ENCODE results near the gene IQGAP3.

Gene IQGAP3

DNA sequence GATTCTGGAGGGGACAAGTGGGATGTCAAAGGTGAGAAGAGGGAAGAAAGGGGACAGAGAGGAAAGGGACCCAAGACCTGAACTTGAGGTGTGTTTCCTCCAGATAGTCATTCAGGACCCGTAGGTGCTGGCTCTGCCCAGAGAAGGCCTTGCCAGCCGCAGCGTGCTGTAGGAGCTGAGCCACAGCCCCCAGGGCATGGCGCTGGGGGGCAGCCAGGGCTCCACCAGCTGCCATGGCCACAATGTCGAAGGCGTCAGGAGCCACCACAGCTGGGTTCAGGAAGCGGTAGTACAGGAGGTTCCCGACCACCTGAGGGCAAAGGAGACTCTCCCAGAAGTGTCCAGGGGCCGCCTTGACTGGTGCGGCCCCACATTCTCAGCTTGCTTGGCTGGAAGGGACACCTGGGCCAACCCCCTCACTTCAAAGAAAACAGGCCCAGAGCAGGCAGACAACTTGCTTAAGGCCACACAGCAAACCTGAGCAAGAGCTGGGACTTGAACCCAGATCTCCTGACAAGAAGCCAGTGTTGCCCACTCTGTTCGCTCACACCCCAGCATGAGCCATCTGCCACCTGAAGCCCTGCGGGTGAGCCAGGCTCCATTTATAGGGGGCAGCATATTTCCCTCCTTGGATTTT is 37.8 kb downstream of the IQGAP3 start:
- FAIRE-seq: no peak

DNA sequence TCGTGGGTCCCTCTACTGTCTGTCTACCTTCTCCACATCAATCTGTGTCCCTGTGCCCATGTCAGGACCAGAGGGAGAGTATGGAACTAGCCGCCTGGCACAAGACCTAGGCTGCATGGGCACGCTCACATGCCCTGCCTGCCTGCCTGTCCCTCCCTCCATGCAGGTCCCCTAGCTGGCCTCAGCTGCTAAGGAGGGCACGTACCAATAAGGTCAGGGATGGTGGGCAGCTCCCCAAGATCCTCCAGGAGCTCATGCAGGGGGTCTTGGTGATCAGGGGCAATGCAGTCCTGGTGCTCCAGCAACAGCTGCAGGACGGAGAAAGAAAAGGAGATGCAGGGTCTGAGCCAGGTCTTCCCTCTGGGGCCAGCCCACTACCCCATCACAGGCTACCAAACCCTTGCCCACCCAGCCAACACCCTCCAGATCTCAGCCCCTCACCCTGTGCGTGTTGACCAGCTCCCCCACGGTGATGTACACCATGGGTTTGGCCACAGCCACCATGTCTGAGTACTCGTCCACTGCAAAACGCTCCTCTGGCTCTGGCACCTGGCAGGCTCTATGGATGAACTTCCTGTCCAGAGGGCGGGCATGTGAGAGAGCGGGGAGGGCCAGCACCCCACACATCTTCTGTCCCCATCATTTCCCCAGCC is 38.7 kb downstream of the IQGAP3 start:
- no peak for FAIRE-seq

DNA sequence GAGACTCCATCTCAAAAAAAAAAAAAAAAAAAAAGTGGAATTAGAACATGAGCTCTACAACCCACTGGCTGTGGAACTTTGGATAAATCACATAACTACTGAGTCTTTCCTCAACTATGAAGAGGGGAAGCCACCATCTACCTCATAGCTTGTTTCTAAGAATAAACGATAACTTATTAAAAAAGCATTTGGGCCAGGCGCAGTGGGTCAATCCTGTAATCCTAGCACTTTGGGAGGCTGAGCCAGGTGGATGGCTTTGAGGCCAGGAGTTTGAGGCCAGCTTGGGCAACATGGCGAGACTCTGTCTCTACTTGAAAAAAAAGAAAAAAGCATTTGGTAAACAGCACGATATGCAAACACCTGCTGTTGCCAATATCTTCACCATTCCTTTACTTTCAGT is 40.0 kb downstream of the IQGAP3 start:
- no peak for FAIRE-seq

DNA sequence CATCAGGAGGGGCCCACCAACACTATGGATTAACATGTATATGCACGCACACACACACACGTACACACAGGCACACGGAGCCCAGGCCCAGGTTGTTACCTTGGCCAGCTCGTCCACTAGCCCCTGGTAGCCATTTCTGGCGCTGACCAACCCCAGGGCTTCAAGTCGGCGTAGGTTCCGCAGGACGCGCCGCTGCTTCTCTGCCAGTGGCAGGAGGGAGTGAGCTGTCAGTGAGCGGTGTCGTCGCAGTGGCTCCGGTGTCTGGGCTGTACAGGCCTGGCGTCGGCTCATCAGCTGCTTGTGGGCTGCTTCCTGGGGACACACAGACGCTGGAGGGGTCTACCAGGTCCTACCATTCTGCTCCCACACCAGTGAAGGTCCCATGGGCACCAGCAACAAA is 42.4 kb downstream of the IQGAP3 start:
- FAIRE-seq: no peak

DNA sequence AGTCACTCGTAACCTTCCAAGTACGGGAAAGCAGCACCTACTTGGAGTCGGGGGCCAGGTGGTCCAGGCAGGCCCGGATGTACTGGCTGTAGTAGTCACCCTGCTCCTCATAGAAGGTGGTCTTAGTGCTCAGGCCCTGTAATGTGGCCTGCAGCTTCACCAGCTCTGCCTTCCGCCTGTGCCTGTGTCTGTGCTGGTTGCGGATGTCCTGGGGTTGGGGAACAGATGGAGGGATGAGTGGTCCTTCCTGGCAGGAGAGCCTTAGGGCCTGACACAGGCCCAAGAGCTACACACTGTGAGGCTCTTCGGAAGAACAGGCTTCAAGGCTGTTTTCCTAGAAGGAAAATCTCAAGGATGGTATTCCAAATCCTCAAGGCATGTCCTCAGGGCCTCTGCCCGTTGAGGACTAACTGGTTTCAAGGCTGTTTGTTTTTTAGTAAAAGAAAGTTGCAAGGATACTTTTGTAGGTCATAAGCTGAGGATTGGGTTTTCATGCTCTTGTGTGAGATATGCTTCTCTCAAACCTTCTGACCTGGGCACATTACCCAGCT is 43.4 kb downstream of the IQGAP3 start:
- FAIRE-seq: no peak

DNA sequence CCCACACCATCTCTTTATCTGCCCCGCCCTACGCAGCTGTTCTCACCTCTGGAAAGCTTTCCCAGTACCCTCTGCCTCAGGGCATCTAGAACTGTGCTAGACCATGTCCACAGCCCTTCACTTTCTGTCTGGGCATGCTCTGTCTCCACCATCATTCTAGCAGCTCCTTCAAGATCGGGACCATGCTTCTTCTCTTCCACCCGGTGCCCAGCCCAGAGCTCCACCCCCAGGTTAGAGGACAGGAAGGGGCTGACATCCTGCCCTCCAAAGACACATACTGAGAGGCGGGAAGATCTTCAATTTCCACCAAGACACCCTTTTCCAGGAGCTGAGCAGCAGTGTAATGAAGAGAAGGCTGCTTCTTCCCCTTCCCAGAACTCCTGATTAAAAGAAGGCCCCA is 44.1 kb downstream of the IQGAP3 start:
- no peak for FAIRE-seq

DNA sequence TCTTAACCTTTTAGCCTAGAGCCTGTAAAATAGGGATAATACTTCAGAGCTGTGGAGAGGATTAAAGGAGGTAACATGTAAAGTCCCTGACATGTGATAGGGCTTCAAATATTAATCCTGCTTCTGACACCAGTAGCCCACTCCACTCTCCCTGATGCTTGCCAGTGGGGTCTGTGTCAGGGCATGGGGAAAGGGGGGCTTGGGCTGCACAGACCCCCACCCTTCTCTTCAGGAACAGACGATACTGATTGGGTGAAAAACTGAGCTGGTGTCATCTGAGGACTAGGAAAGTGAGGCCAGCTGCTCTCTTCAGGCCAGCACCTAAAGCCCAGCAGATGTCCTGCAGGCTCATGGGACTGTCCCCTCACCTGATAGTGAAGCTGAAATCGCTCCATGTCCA is 44.8 kb downstream of the IQGAP3 start:
- no peak for FAIRE-seq

DNA sequence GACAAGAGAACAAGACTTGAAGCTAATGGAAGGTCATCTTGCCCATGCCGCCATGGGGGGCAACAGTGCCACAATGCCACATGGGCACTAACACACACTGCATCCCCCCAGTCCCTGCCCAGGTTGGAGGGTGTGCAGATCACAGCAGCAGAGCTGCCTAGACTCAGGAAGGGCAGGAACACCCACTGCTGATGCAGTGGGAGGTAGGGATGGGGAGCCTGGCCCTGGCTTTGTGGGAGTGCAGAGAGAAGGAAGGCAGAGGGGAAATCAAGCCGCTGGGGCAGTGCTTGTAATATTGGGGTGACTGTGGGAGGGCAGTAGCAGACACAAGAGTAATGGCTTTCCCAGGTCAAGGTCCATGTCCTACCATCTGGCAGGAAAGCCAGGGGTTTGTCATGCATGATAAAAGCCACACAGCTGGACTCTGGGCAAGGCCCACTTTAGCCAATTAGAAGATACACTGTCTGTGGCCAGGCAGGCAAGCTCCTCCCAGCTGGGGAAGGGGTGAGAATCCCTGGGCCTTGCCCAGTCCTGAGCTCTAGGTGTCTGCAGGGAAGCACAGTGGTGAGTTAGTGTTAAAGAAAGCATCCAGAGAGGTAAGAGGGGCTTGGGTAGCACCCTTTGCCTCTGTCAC is 46.4 kb downstream of the IQGAP3 start:
- FAIRE-seq: no peak

DNA sequence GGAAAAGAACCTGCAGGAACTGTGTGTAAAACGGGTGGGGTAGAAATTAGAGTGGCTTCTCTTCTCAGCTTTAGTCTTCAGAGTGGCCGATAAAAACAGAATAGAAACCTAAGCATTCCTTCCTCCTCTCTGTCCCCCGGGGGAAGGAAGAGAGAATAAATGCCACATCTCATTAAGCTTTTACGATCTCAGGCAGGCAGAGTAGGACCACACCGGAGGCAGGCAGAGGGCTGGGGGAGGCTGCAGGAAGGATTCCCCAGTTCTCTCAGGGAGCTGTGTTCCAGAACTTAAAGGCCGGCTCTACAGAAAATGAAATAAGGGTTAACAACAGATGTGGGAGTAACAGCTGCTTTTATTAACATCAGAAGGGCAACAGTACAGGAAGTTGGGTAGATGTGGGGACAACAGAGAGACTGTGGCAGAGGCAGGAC is 47.3 kb downstream of the IQGAP3 start:
- FAIRE-seq: no peak

DNA sequence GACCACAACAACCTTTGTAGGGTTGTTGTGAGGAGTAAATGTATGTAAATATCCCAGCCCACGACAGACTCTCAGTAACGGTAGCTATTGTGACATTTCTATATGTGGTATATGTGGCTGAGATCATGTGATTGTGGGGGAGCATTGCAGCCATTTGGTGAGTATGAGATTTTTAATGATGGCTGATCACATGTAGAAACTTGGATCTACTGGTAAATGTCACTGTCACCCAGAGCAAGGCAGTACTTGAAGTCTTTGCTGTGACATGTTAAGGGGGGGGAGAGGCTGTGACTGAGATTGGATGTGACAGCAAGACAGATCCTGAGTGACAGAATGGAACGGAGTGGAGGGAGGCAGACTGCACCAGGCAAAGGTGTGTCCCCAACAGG is 47.9 kb downstream of the IQGAP3 start:
- FAIRE-seq: no peak

DNA sequence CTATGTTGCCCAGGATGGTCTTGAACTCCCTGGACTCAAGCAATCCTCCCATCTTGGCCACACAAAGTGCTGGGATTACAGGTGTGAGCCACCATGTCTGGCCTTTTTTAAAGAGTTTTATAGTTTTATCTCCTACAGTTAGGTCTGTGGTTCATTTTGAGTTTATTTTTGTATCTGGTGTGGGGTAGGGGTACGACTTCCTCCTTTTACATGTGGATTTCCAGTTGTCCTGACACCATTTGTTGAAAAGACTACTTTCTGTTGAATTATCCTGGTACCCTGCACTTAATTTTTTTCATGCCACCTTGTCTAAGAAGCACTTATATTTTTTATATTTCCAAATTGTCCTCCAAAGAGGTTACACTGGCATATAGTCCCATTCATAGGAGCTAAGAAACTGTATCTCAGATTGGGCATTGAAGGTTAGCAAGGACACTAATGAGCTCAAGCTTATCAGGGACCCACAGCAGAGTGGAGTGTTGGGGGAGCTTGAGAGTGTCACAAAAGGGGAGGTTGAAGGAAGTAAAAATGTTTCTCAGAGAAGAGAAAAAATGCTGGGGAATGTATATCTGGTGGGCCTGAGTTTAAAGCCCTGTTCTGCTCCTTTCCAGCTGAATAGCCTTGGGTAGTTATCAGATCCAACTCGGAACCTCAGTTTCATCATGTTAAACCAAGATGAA is 48.4 kb downstream of the IQGAP3 start:
- FAIRE-seq: no peak

DNA sequence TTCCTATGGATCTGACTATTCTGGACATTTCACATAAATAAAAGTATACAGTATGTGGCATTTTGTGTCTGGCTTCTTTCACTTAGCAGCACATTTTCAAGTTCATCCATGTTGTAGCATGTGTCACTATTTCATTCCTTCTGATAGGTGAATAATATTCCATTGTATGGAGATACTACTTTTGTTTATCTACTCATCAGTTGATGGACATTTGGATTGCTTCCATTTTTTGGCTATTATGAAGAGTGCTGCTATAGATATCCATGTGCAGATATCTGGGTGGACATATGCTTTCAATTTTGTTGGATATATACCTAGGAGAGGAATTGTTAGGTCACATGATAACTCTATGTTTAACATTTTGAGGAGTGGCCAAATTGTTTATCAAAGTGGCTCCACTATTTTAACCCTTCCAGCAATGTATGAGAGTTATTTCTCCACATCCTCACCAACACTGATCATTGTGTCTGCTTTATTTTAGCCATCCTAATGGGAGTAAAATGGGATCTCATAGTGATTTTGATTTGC is 49.9 kb downstream of the IQGAP3 start:
- no peak for FAIRE-seq

DNA sequence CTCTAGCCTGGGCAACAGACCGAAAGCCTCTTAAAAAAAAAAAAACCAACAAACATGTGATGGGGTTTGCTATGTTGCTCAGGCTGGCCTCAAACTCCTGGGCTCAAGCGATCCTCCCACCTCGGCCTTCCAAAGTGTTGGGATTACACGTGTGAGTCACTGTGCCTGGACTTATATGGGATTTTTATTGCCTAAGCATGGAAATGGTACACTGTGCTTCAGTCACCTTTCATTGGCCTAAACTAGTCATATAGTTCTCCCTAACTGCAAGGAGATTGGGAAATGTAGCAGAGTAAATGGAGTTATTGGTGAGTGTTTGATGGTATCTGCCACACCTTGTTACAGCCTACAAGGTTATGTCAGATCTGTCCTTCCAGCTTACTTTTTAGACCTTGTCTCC is 54.6 kb downstream of the IQGAP3 start:
- no peak for FAIRE-seq

DNA sequence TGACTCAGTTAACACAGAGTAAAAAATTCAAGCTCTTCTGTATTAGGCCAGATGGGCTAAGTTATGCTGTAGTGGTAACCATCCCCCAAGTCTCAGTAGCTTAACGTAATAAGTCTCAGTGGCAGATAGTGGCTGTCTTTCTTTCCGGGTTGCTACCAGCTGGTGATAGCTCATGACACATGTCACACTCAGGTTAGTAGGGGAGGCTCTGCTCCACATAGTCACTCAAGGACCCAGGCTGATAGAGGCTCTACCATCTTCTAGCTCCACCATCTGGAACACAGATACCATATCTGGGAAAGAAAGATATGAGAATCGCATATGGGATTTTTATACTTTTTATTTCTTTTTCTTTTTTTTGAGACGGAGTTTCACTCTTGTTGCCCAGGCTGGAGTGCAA is 55.5 kb downstream of the IQGAP3 start:
- FAIRE-seq: no peak

DNA sequence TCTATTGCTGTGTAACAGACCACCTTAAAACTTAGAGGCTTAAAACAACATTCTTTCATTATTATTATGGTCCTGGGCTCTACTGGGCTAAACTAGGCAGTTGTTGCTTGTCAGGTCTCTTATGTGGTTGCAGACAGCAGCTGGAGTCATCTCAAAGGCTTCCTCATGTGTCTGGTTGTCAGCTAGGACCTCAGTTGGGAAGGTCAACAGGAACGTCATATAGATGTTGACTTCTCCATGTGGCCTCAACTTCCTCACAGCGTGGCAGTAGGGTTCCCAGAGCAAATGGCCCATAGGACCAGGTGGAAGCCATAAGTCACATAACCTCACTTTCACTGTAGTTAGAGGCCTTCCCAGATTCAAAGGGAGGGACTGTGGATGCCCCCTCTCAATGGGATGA is 56.4 kb downstream of the IQGAP3 start:
- no peak for FAIRE-seq

DNA sequence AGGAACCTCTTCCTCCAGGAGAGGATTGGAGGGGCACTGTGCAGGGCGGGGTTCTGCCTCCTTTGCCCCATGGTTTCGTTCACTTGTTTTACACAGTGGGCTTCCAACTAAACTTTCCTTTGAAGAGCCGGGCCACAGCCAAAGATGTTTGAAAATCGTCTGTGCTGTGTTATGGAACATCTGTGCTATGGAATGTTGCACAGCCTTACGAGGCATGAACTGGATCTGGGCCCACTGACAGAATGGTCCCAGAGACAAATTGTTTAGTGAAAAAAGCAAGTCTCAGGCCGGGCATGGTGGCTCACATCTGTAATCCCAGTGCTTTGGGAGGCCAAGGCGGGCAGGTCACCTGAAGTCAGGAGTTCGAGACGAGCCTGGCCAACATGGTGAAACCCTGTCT is 59.2 kb downstream of the IQGAP3 start:
- no peak for FAIRE-seq

DNA sequence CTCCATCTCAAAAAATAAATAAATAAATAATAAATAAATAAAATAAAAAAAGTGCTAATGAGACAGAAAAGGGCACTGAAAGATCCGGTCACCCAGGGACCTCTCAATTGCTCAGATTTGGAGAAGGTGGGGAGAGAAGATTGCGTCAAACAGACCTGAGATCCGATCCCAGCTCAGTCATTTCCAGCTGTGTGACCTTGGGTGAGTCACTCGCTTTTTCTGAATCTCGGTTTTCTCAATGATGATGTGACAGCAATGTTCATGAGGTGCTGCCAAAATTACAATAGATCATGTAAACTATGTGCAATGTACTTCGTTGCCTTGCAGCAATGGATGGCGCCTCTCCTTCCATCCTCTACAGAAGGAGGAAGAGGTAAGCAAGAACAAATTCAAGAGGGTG is 60.7 kb downstream of the IQGAP3 start:
- FAIRE-seq: no peak

DNA sequence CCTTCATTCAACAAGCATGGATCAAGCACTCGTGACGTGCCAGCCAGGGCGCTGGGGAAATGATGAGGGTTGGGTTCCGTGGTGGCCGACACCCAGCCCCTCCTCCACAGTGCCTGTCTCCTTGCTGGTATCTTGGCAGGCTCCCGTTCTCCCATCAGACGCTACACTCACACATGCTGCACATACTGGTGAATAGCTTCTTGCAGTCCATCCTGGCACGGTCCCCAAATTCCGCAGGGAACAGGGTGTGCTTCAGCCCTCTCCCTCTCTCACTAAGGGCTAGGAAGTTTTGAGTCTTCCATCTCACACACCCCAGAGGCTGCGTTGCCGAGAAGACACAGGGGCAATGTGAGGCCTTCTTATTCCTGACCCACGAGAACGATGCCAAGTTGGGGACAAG is 61.7 kb downstream of the IQGAP3 start:
- no peak for FAIRE-seq

DNA sequence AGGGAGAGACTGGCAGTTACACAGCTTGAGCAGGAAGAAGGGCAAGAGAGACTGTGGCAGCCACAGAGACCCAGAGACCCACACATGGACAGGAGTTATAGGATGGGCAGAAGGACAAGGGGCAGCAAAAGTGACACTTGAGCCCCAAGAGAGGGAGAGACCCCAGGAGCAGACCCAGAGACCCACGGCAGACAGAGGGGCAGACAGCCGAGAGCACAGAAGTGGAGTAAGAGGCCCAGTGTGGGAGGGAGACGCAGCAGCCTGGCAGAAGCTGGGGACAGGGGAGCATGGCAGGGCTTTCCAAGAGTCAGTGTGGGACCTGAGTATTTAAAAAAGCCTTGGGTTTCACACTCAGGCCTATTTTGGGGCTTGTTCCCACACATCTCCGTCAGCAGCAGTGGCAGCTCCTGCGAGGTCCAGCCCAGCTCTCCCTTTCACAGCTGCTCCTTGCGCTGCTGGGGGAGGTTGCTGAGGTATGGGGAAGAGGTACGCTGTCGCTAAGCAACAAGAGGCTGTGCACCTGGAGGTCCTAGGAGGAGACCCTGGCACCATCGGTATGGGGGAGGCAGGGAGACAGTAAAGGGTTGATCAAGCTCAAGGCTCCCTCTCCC is 62.8 kb downstream of the IQGAP3 start:
- no peak for FAIRE-seq

DNA sequence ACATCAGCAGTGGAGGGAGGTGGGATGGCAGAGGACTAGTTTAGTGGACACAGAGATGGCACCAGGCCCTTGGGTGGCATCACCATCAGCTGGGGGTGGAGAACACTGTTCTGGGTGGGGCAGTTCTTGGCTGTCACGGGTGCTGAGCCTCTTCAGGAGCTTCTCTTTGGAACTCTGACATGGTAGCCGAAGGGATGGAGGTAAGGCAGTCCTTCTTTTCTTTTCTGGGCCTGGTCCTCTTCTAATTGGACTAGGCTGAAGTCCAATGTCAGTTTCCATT is 63.5 kb downstream of the IQGAP3 start:
- no peak for FAIRE-seq

DNA sequence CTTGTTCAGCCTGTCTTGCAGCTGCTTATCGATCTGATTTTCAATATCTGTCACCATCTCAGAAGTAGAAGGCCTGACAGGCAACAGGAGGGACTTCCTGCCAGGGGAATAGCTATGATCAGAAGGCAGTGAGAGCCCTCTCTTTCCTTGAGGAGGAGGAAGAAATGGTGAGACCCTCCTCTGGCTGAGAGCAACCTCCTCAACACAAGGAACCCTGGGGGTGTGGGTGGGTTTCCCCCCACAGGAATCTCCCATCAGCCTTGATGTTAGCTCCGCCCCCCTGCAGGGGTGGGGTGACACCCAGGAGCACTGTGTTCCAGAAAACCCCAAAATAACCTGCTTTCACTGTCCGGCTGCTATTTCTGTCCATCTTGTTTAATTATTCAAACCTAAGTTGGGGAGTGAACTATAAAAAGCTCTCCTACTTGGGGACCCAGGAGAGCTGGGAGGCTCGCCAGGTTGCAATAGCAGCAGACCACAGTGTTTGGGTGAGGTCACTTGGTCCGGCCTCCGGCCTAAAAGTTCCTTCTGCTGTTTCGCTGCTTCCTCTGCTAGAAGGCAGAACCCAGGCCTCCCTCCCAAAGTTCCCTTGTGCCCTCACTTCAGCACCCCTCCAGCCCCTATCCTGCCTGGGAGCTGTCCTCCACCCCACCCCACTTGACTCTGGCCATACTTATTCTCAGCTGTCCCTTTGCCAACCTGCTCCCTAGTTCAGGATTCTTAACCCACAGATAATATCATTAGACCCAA is 64.0 kb downstream of the IQGAP3 start:
- FAIRE-seq: no peak

DNA sequence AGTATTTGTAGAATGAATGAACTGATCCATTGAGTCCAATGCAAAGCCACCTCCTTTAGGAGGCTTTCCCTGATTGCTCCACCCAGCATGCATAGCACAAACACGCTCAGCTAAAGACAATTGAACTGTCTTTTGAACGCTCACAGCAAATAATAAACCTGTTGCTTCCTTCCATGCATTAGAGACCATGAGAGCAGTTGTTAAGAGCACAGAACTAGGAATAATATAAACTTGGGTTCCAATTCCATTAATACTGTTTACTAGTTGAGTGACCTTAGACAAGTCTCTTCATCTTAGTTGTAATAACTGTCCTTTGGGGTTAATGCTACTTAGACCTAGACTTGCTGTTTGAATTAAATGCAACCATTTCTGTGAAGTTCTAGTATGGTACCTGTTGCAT is 65.9 kb downstream of the IQGAP3 start:
- no peak for FAIRE-seq
